AG04449 (cell line): Measurements from ENCODE around the gene CDK3.

ENCODE experiments used
- CTCF ChIA-PET: fragments of 350-600 bp; formaldehyde crosslinking; extraction: SDS; loops from one replicate; lab custom pipeline; 2021; ENCODE audit warnings: antibody characterized with exemption; lab: Yijun Ruan, JAX
- POLR2A ChIA-PET: fragments of 400-600, 350-600 bp; formaldehyde crosslinking; extraction: SDS; loops from one replicate; lab custom pipeline; 2020; ENCODE audit warnings: antibody characterized with exemption, inconsistent platforms; lab: Yijun Ruan, JAX
- DNase-seq: peaks from one replicate; pipeline ENCODE4 v3.0.0-alpha.2; 2010; ENCODE audit warnings: low read depth, low spot score
- H3K4me3 ChIP-seq: 2 replicates; pipeline ENCODE4 v1.5.1; 2011; ENCODE audit warnings: low read depth, mild to moderate bottlenecking, control low read depth, low read length
- TF ChIP-seq, protein P1 (sequence below): IDR thresholded peaks from one replicate; pipeline ENCODE4 v1.5.1; 2011; ENCODE audit warnings: mild to moderate bottlenecking, moderate library complexity, low read length, control low read depth, inconsistent platforms; ENCODE audit not compliant: insufficient read depth; ENCODE audit errors: missing control alignments

The CDK3 gene

GRCh38 chr17:75979705-75980187, 20.9 kb upstream of the CDK3 start:
- no peak for DNase-seq
- POLR2A ChIA-PET = interaction anchor here (1.0 kb wide), 1 partner anchor 39 kb away, joined by 3 read pairs; the partner anchor contains the start of gene FBF1
- CTCF ChIA-PET = interaction anchor here (1.4 to 2.3 kb wide), 3 partner anchors 26 to 34 kb away, joined by 5 to 11 read pairs (median 9); no protein-coding TSS in a partner anchor
- peak overlapping the region; percentile 89 for H3K4me3 ChIP-seq
- TF ChIP-seq, protein P1, sequence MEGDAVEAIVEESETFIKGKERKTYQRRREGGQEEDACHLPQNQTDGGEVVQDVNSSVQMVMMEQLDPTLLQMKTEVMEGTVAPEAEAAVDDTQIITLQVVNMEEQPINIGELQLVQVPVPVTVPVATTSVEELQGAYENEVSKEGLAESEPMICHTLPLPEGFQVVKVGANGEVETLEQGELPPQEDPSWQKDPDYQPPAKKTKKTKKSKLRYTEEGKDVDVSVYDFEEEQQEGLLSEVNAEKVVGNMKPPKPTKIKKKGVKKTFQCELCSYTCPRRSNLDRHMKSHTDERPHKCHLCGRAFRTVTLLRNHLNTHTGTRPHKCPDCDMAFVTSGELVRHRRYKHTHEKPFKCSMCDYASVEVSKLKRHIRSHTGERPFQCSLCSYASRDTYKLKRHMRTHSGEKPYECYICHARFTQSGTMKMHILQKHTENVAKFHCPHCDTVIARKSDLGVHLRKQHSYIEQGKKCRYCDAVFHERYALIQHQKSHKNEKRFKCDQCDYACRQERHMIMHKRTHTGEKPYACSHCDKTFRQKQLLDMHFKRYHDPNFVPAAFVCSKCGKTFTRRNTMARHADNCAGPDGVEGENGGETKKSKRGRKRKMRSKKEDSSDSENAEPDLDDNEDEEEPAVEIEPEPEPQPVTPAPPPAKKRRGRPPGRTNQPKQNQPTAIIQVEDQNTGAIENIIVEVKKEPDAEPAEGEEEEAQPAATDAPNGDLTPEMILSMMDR = no peak

- ChIA-PET CTCF (interaction anchor here (0.7 to 2.3 kb wide), 6 partner anchors 20 to 75 kb away, joined by 3 to 11 read pairs (median 4); partner anchors contain the start of gene CDK3), POLR2A (interaction anchor here (1.0 kb wide), 1 partner anchor 39 kb away, joined by 3 read pairs; the partner anchor contains the start of gene FBF1)
- H3K4me3 ChIP-seq = peak overlapping the region; percentile 89
- DNase-seq = no peak
- TF ChIP-seq, protein P1 = no peak
Observed at GRCh38 chr17:75980188-75981018, 20.3 kb upstream of the CDK3 start.

GRCh38 chr17:75981019-75981615, 19.5 kb upstream of the CDK3 start:
- no peak overlapping the region for H3K4me3 ChIP-seq
- TF ChIP-seq, protein P1 = no peak
- ChIA-PET CTCF (interaction anchor here (0.9 to 2.3 kb wide), 5 partner anchors 19 to 76 kb away, joined by 3 to 11 read pairs (median 5); partner anchors contain the start of gene CDK3), POLR2A (no interaction called here)
- DNase-seq = no peak

GRCh38 chr17:75983501-75984181, 17.0 kb upstream of the CDK3 start:
- DNase-seq = no peak
- TF ChIP-seq, protein P1 = no peak
- ChIA-PET POLR2A (no interaction called here), CTCF (interaction anchor here (1.1 to 2.5 kb wide), 7 partner anchors 13 to 30 kb away, joined by 3 to 22 read pairs (median 8); partner anchors contain the start of gene CDK3)
- H3K4me3 ChIP-seq = no peak overlapping the region

DNA sequence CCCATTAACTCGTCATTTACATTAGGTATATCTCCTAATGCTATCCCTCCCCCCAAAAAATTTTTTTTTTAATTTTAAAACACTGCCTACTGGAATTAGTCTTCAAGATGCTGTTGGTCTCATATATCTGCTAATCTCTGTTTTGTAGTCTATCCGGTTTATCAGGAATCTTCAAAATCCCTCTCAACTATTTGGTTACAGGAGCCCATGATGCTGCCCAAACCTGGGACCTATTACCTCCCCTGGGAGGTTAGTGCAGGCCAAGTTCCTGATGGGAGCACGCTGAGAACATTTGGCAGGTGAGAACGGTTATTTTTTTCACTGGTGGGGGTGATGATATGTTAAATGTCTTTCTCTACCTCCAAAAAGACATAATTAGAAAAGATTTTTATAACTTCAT, 14.7 kb upstream of the CDK3 start:
- POLR2A ChIA-PET = no interaction called here
- no peak overlapping the region for H3K4me3 ChIP-seq
- CTCF ChIA-PET = interaction anchor here (2.5 kb wide), 1 partner anchor 28 kb away, joined by 22 read pairs; no protein-coding TSS in a partner anchor
- DNase-seq = no peak
- TF ChIP-seq, protein P1 = no peak
